ENCODE measurements around the gene AK8.

The AK8 gene

GRCh38 chr9:132853482-132853881, 24.6 kb downstream of the AK8 start:
- no peak overlapping the region for H3K9ac ChIP-seq (ENCODE audit: low read depth, low read length)
- no peak overlapping the region for H3K4me3 ChIP-seq (ENCODE audit: low read length)
- H3K4me2 ChIP-seq (ENCODE audit: low read length) = no peak overlapping the region

DNA sequence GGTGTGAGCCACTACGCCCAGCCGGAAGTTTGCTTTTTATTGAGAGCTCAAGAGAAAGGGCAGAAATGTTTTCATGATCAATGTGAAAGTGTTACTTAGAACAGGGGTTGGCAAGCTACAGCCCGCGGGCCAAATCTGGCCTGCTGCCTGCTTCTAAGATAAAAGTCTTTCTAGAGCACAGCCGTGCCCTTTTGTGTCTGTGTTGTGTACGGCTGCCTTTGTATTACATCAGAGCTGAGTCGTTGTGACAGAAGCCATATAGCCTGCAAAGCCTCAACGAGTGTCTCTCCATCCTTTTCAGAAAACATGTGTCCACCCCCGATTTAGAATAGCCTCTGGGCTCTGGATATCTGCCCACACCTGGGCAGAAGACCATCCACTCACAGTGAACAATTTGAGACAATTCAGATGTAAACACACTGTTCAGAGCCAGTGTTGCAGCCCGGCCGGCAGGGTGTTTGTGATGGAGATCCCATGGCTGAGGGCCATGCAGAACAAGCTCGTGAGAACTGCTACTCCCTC, 28.8 kb downstream of the AK8 start:
- Histone ChIP-seq H3K4me3 (ENCODE audit: low read length) (no peak overlapping the region), H3K4me1 (ENCODE audit: control insufficient read depth, insufficient read depth, low read length) (no peaks in the 10 kb centered on the region), H3K9me3 (replicated peaks; ENCODE audit: low read length) (no peaks in the 10 kb centered on the region), H3K4me2 (ENCODE audit: low read length) (no peak overlapping the region), H3K36me3 (ENCODE audit: insufficient read depth, low read length) (no peaks in the 10 kb centered on the region), H3K27me3 (ENCODE audit: control insufficient read depth, insufficient read depth, low read length) (peaks cover 23% of the 10 kb centered on the region), H3K9ac (ENCODE audit: low read depth, low read length) (no peak overlapping the region)

More at GRCh38 chr9:132853482-132853881, 24.6 kb downstream of the AK8 start:
- Histone ChIP-seq H3K27me3 (ENCODE audit: control insufficient read depth, insufficient read depth, low read length) (peaks cover 38% of the 10 kb centered on the region), H3K36me3 (ENCODE audit: insufficient read depth, low read length) (no peaks in the 10 kb centered on the region), H3K9me3 (replicated peaks; ENCODE audit: low read length) (no peaks in the 10 kb centered on the region), H3K4me1 (ENCODE audit: control insufficient read depth, insufficient read depth, low read length) (peaks cover 3% of the 10 kb centered on the region)

DNA sequence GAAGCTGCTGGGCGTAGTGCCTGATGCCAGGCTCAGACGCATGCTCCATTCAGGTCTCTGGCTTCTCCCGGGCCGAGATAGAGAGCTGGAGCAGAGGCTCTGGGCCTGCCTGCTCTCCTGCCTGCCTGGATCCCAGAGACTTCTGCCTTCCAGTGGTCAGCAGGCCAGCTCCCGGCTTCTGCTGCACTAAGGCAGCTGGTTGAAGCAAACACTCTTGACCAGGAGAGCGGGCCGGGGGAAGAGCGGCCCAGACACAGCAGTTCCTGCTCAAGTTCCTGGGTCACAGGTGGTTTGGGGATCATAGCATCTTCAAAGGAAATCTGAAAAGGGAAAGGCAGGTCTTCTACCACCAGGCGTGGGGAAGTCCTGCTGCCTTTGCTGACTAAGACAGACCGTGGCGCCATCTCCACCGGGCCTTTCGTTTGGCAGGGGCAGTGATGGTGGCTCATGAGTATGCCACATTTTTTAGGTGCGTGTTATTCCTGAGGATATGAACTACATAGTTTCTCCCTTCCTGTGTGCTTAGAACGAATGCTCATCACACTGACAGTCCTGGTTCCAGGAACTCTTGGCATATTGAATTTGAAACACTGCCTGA, 31.1 kb downstream of the AK8 start:
- Histone ChIP-seq H3K4me1 (ENCODE audit: control insufficient read depth, insufficient read depth, low read length) (no peaks in the 10 kb centered on the region), H3K36me3 (ENCODE audit: insufficient read depth, low read length) (no peaks in the 10 kb centered on the region), H3K4me2 (ENCODE audit: low read length) (no peak overlapping the region), H3K4me3 (ENCODE audit: low read length) (no peak overlapping the region), H3K9ac (ENCODE audit: low read depth, low read length) (no peak overlapping the region), H3K27me3 (ENCODE audit: control insufficient read depth, insufficient read depth, low read length) (peaks cover 40% of the 10 kb centered on the region), H3K9me3 (replicated peaks; ENCODE audit: low read length) (no peaks in the 10 kb centered on the region)

- H3K36me3 ChIP-seq (ENCODE audit: insufficient read depth, low read length) = no peaks in the 10 kb centered on the region
- H3K4me3 ChIP-seq (ENCODE audit: low read length) = no peak overlapping the region
- H3K27me3 ChIP-seq (ENCODE audit: control insufficient read depth, insufficient read depth, low read length) = peaks cover 44% of the 10 kb centered on the region
- no peaks in the 10 kb centered on the region for H3K9me3 ChIP-seq (replicated peaks; ENCODE audit: low read length)
- no peaks in the 10 kb centered on the region for H3K4me1 ChIP-seq (ENCODE audit: control insufficient read depth, insufficient read depth, low read length)
- no peak overlapping the region for H3K9ac ChIP-seq (ENCODE audit: low read depth, low read length)
- H3K4me2 ChIP-seq (ENCODE audit: low read length) = no peak overlapping the region
These were observed 31.8 kb downstream of the AK8 start for GRCh38 chr9:132846109-132846917.

DNA sequence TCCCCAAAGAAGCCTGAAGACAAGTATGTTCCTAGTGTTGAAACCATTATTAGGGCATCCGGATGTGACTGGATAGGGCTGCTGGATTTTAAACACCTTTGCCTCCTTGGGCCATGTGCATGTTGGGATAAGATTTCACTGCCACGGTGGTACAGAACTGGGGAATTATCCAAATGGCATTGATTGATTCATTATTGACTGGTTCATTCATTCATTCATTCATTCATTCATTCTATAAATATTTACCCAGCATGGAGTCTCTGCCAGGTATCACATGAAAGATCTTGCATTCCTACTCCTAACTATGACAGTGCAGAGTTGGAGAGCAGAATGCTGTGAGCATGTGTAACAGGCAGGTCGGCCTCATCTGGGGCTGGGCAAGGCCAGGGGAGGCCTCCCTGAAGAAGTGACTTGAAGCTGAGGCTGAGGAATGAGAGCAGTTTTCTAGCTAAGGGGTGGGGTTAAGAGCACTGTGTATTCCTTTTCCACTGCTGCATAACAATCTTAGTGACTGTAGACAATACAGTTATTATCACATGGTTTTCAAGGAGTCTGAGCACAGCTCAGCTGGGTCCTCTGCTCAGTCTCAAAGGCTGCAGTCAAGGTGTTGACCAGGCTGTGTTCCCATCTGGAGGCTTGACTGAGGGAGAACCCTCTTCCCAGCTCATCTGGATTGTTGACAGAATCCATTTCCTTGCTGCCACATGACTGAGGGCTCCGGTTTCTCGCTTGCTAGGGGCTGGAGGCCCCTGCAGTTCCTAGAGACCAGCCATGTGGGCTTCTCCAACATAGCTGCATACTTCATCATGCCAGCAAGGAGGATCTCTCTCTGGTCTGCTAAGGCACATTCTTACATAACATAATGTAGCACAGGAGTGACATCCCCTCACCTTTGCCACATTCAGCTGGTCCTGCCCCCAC, 35.7 kb downstream of the AK8 start:
- no peaks in the 10 kb centered on the region for H3K36me3 ChIP-seq (ENCODE audit: insufficient read depth, low read length)
- H3K9me3 ChIP-seq (replicated peaks; ENCODE audit: low read length) = no peaks in the 10 kb centered on the region
- H3K4me3 ChIP-seq (ENCODE audit: low read length) = no peak overlapping the region
- H3K4me1 ChIP-seq (ENCODE audit: control insufficient read depth, insufficient read depth, low read length) = peaks cover 3% of the 10 kb centered on the region
- H3K9ac ChIP-seq (ENCODE audit: low read depth, low read length) = no peak overlapping the region
- H3K27me3 ChIP-seq (ENCODE audit: control insufficient read depth, insufficient read depth, low read length) = peaks cover 38% of the 10 kb centered on the region
- H3K4me2 ChIP-seq (ENCODE audit: low read length) = no peak overlapping the region

- Histone ChIP-seq H3K9ac (ENCODE audit: low read depth, low read length) (no peak overlapping the region), H3K27me3 (ENCODE audit: control insufficient read depth, insufficient read depth, low read length) (peaks cover 31% of the 10 kb centered on the region), H3K36me3 (ENCODE audit: insufficient read depth, low read length) (no peaks in the 10 kb centered on the region), H3K4me2 (ENCODE audit: low read length) (no peak overlapping the region), H3K4me3 (ENCODE audit: low read length) (no peak overlapping the region), H3K9me3 (replicated peaks; ENCODE audit: low read length) (no peaks in the 10 kb centered on the region), H3K4me1 (ENCODE audit: control insufficient read depth, insufficient read depth, low read length) (peaks cover 3% of the 10 kb centered on the region)
These were observed 37.1 kb downstream of the AK8 start for GRCh38 chr9:132840980-132841379.

GRCh38 chr9:132838291-132838690, 39.8 kb downstream of the AK8 start:
- no peak overlapping the region for H3K4me2 ChIP-seq (ENCODE audit: low read length)
- H3K9me3 ChIP-seq (replicated peaks; ENCODE audit: low read length) = no peaks in the 10 kb centered on the region
- peaks cover 44% of the 10 kb centered on the region for H3K27me3 ChIP-seq (ENCODE audit: control insufficient read depth, insufficient read depth, low read length)
- peaks cover 3% of the 10 kb centered on the region for H3K4me1 ChIP-seq (ENCODE audit: control insufficient read depth, insufficient read depth, low read length)
- H3K4me3 ChIP-seq (ENCODE audit: low read length) = no peak overlapping the region
- H3K36me3 ChIP-seq (ENCODE audit: insufficient read depth, low read length) = no peaks in the 10 kb centered on the region
- no peak overlapping the region for H3K9ac ChIP-seq (ENCODE audit: low read depth, low read length)

GRCh38 chr9:132837501-132838286, 40.4 kb downstream of the AK8 start:
- H3K9me3 ChIP-seq (replicated peaks; ENCODE audit: low read length) = no peaks in the 10 kb centered on the region
- peaks cover 46% of the 10 kb centered on the region for H3K27me3 ChIP-seq (ENCODE audit: control insufficient read depth, insufficient read depth, low read length)
- H3K4me1 ChIP-seq (ENCODE audit: control insufficient read depth, insufficient read depth, low read length) = peaks cover 3% of the 10 kb centered on the region
- no peak overlapping the region for H3K9ac ChIP-seq (ENCODE audit: low read depth, low read length)
- H3K4me2 ChIP-seq (ENCODE audit: low read length) = no peak overlapping the region
- H3K36me3 ChIP-seq (ENCODE audit: insufficient read depth, low read length) = no peaks in the 10 kb centered on the region
- no peak overlapping the region for H3K4me3 ChIP-seq (ENCODE audit: low read length)

GRCh38 chr9:132834343-132834742, 43.7 kb downstream of the AK8 start:
- H3K9ac ChIP-seq (ENCODE audit: low read depth, low read length) = no peak overlapping the region
- peaks cover 58% of the 10 kb centered on the region for H3K27me3 ChIP-seq (ENCODE audit: control insufficient read depth, insufficient read depth, low read length)
- H3K9me3 ChIP-seq (replicated peaks; ENCODE audit: low read length) = no peaks in the 10 kb centered on the region
- H3K4me1 ChIP-seq (ENCODE audit: control insufficient read depth, insufficient read depth, low read length) = peaks cover 2% of the 10 kb centered on the region
- no peak overlapping the region for H3K4me3 ChIP-seq (ENCODE audit: low read length)
- no peaks in the 10 kb centered on the region for H3K36me3 ChIP-seq (ENCODE audit: insufficient read depth, low read length)
- no peak overlapping the region for H3K4me2 ChIP-seq (ENCODE audit: low read length)

- Histone ChIP-seq H3K4me2 (ENCODE audit: low read length) (no peak overlapping the region), H3K27me3 (ENCODE audit: control insufficient read depth, insufficient read depth, low read length) (peaks cover 61% of the 10 kb centered on the region), H3K4me1 (ENCODE audit: control insufficient read depth, insufficient read depth, low read length) (no peaks in the 10 kb centered on the region), H3K36me3 (ENCODE audit: insufficient read depth, low read length) (no peaks in the 10 kb centered on the region), H3K9ac (ENCODE audit: low read depth, low read length) (no peak overlapping the region), H3K4me3 (ENCODE audit: low read length) (no peak overlapping the region), H3K9me3 (replicated peaks; ENCODE audit: low read length) (no peaks in the 10 kb centered on the region)
These were observed 44.4 kb downstream of the AK8 start for GRCh38 chr9:132833550-132834121.
